Peyer's patch (tissue), 4 donors: ENCODE measurements around the gene KIFC3.

ENCODE experiments used
- POLR2A ChIP-seq, 2 donors: fragments of 450-650 bp; IDR thresholded peaks; one replicate each; pipeline ENCODE4 v1.5.1; 2017; ENCODE audit warnings: antibody characterized with exemption in 2 of 2, mild to moderate bottlenecking in 2 of 2, moderate library complexity in 2 of 2
- TF ChIP-seq, protein P1 (sequence below), 6 experiments: fragments of 450-650 bp in 4 of 6; fragments of 200-600 bp in 2 of 6; sonication (generic) in 1 of 6; IDR thresholded peaks; one replicate each; pipeline ENCODE4 v1.5.1; 2017 to 2019; ENCODE audit warnings: antibody characterized with exemption in 6 of 6, mild to moderate bottlenecking in 3 of 6, moderate library complexity in 1 of 6

DNA sequence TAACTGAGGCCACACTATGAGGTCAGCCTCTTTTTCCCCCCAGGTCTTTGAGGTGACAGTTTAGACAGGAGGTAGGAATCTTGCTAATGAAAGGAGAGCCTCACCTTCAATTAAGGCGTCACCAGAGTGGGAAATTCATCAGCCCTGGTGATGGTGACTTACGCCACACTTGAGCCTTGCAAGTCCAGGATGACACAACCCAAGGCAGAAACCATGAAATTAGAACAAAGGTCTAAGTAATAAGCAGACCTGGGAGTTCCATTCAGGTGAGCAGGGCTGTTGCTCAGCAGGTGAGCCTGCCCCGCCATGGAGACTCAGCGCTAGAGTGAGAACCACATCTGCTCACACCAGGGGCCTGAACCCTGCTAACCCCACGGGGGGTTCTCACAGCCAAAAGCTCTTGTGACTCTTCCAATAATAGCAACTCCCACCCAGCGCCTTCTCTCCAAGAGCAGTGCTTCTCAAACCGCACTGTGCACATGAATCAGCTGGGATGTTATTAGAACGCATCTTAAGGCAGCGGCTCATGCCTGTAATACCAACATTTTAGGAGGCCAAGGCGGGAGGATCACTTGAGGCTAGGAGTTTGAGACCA, 28.7 kb upstream of the KIFC3 start:
- TF ChIP-seq, protein P1, sequence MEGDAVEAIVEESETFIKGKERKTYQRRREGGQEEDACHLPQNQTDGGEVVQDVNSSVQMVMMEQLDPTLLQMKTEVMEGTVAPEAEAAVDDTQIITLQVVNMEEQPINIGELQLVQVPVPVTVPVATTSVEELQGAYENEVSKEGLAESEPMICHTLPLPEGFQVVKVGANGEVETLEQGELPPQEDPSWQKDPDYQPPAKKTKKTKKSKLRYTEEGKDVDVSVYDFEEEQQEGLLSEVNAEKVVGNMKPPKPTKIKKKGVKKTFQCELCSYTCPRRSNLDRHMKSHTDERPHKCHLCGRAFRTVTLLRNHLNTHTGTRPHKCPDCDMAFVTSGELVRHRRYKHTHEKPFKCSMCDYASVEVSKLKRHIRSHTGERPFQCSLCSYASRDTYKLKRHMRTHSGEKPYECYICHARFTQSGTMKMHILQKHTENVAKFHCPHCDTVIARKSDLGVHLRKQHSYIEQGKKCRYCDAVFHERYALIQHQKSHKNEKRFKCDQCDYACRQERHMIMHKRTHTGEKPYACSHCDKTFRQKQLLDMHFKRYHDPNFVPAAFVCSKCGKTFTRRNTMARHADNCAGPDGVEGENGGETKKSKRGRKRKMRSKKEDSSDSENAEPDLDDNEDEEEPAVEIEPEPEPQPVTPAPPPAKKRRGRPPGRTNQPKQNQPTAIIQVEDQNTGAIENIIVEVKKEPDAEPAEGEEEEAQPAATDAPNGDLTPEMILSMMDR (IDR thresholded peaks at IDR 0.05), result no peak
- TF ChIP-seq POLR2A (IDR thresholded peaks at IDR 0.05), result no peak
